Measurements from ENCODE around the gene SPAG9.

SPAG9 gene

DNA sequence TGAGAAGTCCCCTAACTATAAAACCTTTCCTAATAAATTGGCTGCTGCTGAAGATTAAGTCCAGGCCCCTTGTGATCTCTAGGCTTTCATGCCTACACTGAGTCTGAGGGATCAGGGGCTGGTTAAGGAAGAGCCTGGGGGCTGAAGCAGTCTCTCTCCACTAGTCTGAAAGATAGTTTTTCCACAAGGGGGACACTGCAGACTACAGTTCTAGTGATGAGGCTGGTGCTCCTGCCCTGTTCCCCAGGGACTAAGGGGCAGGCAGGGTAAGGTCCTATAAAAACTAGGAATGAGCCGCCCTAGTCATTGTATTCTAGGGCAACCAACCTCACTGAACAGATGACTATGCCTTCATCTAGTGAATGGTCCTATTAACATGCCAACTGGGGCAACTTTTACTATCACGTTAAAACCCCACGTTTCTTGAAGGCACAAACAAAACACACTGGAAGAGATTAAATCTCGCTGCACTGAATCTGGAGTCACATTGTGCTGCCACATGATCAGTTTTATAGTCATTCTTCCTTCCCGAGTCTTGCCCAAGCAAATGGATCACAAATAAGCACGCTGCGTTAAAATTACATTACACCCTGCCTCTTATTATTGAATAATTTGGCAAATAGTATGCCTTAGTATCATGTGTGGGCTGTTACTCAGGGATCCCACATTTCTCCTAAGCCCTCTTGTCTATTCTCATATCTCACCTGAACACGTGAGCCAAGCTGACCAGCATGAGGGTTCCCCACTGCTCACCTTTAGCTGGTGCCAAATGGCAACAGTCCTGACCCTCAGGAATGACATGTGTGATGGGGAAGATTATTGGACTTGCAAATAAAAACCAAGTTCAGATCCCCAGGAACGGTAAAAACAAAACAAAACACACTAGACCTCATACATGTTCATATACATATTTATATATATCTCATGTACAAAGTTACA is 159.1 kb downstream of the SPAG9 start:
- no CpG with 5 or more reads among the region's 9 CpGs for WGBS (ENCODE audit: extremely low coverage, insufficient coverage, low lambda C conversion rate)
- Histone ChIP-seq H3K27me3 (ENCODE audit: insufficient read depth, low read length, poor library complexity) (no peaks in the 10 kb centered on the region), H2BK15ac (replicated peaks; ENCODE audit: low read depth) (no peak overlapping the region), H3K27ac (ENCODE audit: low read depth, low read length) (no peak overlapping the region), H3K4me2 (ENCODE audit: low read length) (no peak overlapping the region), H3K79me2 (ENCODE audit: control insufficient read depth, insufficient read depth, low read length) (no peaks in the 10 kb centered on the region), H3K4me3 (ENCODE audit: low read length) (no peak overlapping the region), H3K36me3 (ENCODE audit: control insufficient read depth, insufficient read depth, low read length) (no peaks in the 10 kb centered on the region), H3K4me1 (ENCODE audit: control insufficient read depth, low read depth, low read length) (no peaks in the 10 kb centered on the region), H2BK5ac (ENCODE audit: low read length) (no peak overlapping the region), H3K9ac (ENCODE audit: low read length) (no peak overlapping the region), H3K23ac (ENCODE audit: low read length) (no peak overlapping the region), H3K79me1 (ENCODE audit: low read length) (no peaks in the 10 kb centered on the region), H4K8ac (ENCODE audit: low read depth, low read length) (no peak overlapping the region), H2BK120ac (ENCODE audit: low read depth, low read length) (no peak overlapping the region), H3K18ac (ENCODE audit: low read length) (no peak overlapping the region), H2AK5ac (ENCODE audit: low read length) (no peak overlapping the region), H3K4ac (ENCODE audit: low read depth, low read length) (no peak overlapping the region), H3K56ac (ENCODE audit: low read length) (no peak overlapping the region), H4K5ac (ENCODE audit: low read length) (no peak overlapping the region)
- DNase-seq: no peak

DNA sequence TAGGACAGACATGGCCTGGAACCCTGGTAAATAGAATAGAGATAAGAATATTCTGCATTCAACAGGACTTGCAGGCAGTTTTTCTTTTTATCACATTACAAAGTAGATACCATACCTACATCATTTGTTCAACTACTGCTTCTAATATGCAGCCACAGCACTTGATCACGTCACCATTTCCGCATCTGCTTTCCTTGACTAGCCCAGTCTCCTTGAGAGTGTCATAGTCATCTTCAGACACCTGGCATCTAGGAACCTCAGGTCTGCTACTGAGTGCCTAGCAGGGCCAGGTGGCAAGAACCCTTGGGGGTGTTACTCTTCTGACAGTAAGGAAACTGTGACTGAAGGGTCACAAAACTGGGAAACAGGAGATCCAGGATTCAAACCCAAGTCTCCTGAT is 161.3 kb downstream of the SPAG9 start:
- Histone ChIP-seq H4K5ac (ENCODE audit: low read length) (no peak overlapping the region), H3K18ac (ENCODE audit: low read length) (no peak overlapping the region), H3K27me3 (ENCODE audit: insufficient read depth, low read length, poor library complexity) (no peaks in the 10 kb centered on the region), H2BK120ac (ENCODE audit: low read depth, low read length) (no peak overlapping the region), H3K79me1 (ENCODE audit: low read length) (no peaks in the 10 kb centered on the region), H3K4me3 (ENCODE audit: low read length) (no peak overlapping the region), H3K36me3 (ENCODE audit: control insufficient read depth, insufficient read depth, low read length) (no peaks in the 10 kb centered on the region), H2AK5ac (ENCODE audit: low read length) (no peak overlapping the region), H3K79me2 (ENCODE audit: control insufficient read depth, insufficient read depth, low read length) (no peaks in the 10 kb centered on the region), H3K56ac (ENCODE audit: low read length) (no peak overlapping the region), H3K4me2 (ENCODE audit: low read length) (no peak overlapping the region), H2BK15ac (replicated peaks; ENCODE audit: low read depth) (no peak overlapping the region), H2BK5ac (ENCODE audit: low read length) (no peak overlapping the region), H3K9ac (ENCODE audit: low read length) (no peak overlapping the region), H3K4me1 (ENCODE audit: control insufficient read depth, low read depth, low read length) (no peaks in the 10 kb centered on the region), H3K4ac (ENCODE audit: low read depth, low read length) (no peak overlapping the region), H4K8ac (ENCODE audit: low read depth, low read length) (no peak overlapping the region), H3K23ac (ENCODE audit: low read length) (no peak overlapping the region), H3K27ac (ENCODE audit: low read depth, low read length) (no peak overlapping the region)
- DNase-seq: no peak
- WGBS (ENCODE audit: extremely low coverage, insufficient coverage, low lambda C conversion rate): no CpG with 5 or more reads among the region's 2 CpGs

DNA sequence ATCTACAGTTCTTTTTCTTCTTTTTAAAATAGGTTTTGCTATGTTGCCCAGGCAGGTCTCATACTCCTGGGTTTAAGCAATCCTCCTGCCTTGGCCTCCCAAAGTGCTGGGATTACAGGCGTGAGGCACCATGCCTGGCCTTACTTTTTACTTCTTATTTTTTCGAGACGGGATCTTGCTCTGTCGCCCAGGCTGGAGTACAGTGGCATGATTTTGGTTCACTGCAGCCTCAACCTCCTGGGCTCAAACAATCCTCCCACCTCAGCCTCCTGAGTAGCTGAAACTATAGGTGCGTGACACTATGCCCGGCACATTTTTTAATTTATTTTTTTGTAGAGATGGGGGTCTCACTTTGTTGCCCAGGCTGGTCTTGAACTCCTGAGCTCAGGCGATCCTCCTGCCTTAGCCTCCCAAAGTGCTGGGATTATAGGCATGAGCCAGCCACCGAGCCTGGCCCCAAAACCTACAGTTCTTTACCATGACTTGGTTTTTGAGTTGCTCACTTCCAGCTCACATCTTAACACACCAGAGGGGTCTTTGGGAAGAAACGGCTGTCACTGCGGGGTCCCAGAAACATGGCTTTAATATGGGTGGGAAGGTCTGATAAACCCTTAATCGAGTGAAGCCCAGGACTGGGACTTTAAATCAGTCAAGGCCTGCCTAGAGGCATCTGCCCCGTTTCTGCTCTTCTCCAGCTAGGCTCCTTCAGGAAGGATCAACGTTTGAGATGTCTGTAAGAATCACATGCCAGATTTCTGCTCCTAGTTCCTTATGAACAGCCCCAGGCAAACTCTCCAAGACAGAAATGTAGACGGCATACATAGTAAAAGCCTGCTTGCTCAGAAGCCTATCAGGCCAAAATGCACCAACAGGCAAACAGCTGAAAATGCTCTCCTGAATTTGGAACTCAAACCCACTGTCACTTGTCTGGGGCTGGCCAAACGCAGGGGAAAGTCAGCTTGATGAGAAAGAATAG is 162.8 kb downstream of the SPAG9 start:
- no peak for DNase-seq
- no peak overlapping the region for H3K23ac ChIP-seq (ENCODE audit: low read length)

DNA sequence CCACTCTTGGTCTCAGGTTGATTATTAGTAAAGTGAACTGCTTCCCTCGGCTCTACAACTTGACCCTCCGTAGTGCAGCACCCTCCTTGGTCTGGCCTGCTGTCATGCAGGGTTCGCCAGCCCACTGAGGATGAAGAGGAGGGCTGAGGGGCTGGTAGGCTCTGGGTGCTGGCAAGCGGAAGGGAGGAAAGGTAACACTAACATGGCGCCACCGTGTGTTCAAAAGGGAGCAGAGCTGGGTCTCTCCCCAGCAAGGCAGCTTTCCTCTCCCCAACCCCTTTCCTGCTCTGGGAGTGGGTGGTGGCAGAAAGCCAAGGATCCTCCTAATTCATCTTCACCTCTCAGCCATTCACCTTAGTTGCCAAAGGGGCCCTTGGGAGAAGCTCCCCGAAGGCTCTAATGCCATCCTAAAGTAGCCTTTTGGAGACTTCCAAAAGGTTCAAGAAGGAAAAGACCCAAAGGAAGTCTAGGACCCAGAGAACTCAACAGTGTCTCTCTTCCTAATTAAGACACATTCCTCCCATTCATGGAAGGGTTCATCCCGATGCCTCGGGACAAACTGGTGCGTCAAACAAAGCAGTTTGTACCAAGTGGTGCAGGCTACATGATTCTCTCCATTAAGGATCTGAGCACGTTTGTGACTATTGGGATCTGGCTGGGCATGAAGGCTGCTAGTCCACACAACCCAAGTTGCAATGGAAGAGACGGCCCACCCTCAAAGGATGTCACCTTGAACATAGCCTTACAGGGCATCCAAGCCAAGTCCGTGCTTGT is 163.7 kb downstream of the SPAG9 start:
- Histone ChIP-seq H2BK5ac (ENCODE audit: low read length) (no peak overlapping the region), H3K4me2 (ENCODE audit: low read length) (no peak overlapping the region), H3K4ac (ENCODE audit: low read depth, low read length) (no peak overlapping the region), H3K4me1 (ENCODE audit: control insufficient read depth, low read depth, low read length) (peaks cover 5% of the 10 kb centered on the region), H3K36me3 (ENCODE audit: control insufficient read depth, insufficient read depth, low read length) (no peaks in the 10 kb centered on the region), H3K27ac (ENCODE audit: low read depth, low read length) (no peak overlapping the region), H2AK5ac (ENCODE audit: low read length) (no peak overlapping the region), H3K18ac (ENCODE audit: low read length) (no peak overlapping the region), H3K23ac (ENCODE audit: low read length) (no peak overlapping the region), H3K9ac (ENCODE audit: low read length) (no peak overlapping the region), H4K8ac (ENCODE audit: low read depth, low read length) (no peak overlapping the region), H3K27me3 (ENCODE audit: insufficient read depth, low read length, poor library complexity) (no peaks in the 10 kb centered on the region), H2BK15ac (replicated peaks; ENCODE audit: low read depth) (no peak overlapping the region), H3K79me2 (ENCODE audit: control insufficient read depth, insufficient read depth, low read length) (no peaks in the 10 kb centered on the region), H2BK120ac (ENCODE audit: low read depth, low read length) (no peak overlapping the region), H3K4me3 (ENCODE audit: low read length) (no peak overlapping the region), H3K79me1 (ENCODE audit: low read length) (no peaks in the 10 kb centered on the region), H4K5ac (ENCODE audit: low read length) (no peak overlapping the region), H3K56ac (ENCODE audit: low read length) (no peak overlapping the region)
- DNase-seq: peak; percentile 74
- WGBS (ENCODE audit: extremely low coverage, insufficient coverage, low lambda C conversion rate): no CpG with 5 or more reads among the region's 13 CpGs

More for the DNA sequence above, 162.8 kb downstream of the SPAG9 start:
- H3K27ac ChIP-seq (ENCODE audit: low read depth, low read length): no peak overlapping the region
- no peaks in the 10 kb centered on the region for H3K27me3 ChIP-seq (ENCODE audit: insufficient read depth, low read length, poor library complexity)
- no peak overlapping the region for H3K9ac ChIP-seq (ENCODE audit: low read length)
- peaks cover 5% of the 10 kb centered on the region for H3K4me1 ChIP-seq (ENCODE audit: control insufficient read depth, low read depth, low read length)
- H3K56ac ChIP-seq (ENCODE audit: low read length): no peak overlapping the region
- H3K36me3 ChIP-seq (ENCODE audit: control insufficient read depth, insufficient read depth, low read length): no peaks in the 10 kb centered on the region
- no peak overlapping the region for H4K5ac ChIP-seq (ENCODE audit: low read length)
- H3K4ac ChIP-seq (ENCODE audit: low read depth, low read length): no peak overlapping the region
- H3K79me2 ChIP-seq (ENCODE audit: control insufficient read depth, insufficient read depth, low read length): no peaks in the 10 kb centered on the region
- H4K8ac ChIP-seq (ENCODE audit: low read depth, low read length): no peak overlapping the region
- H3K4me2 ChIP-seq (ENCODE audit: low read length): no peak overlapping the region
- no peaks in the 10 kb centered on the region for H3K79me1 ChIP-seq (ENCODE audit: low read length)
- H2BK5ac ChIP-seq (ENCODE audit: low read length): no peak overlapping the region
- no peak overlapping the region for H3K18ac ChIP-seq (ENCODE audit: low read length)
- H2BK120ac ChIP-seq (ENCODE audit: low read depth, low read length): no peak overlapping the region
- H2BK15ac ChIP-seq (replicated peaks; ENCODE audit: low read depth): no peak overlapping the region
- no peak overlapping the region for H2AK5ac ChIP-seq (ENCODE audit: low read length)
- H3K4me3 ChIP-seq (ENCODE audit: low read length): no peak overlapping the region
- WGBS (ENCODE audit: extremely low coverage, insufficient coverage, low lambda C conversion rate): no CpG with 5 or more reads among the region's 15 CpGs

DNA sequence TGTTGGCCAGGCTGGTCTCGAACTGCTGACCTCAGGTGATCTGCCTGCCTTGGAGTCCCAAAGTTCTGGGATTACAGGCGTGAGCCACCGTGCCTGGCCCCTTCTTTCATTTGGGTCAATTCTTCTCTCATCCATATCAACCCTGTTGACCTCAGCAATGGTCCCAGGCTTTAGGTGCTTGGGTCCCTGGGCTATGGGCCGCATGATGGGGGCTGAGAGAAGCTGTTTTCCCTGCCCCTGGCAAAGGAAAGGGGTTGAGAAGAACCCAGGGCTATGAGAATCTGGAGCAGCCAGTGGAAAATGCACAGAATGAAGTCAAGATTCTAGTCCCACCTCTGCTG is 164.3 kb downstream of the SPAG9 start:
- Histone ChIP-seq H4K5ac (ENCODE audit: low read length) (no peak overlapping the region), H2BK15ac (replicated peaks; ENCODE audit: low read depth) (no peak overlapping the region), H3K36me3 (ENCODE audit: control insufficient read depth, insufficient read depth, low read length) (no peaks in the 10 kb centered on the region), H2AK5ac (ENCODE audit: low read length) (no peak overlapping the region), H3K9ac (ENCODE audit: low read length) (no peak overlapping the region), H3K27me3 (ENCODE audit: insufficient read depth, low read length, poor library complexity) (no peaks in the 10 kb centered on the region), H3K18ac (ENCODE audit: low read length) (no peak overlapping the region), H3K27ac (ENCODE audit: low read depth, low read length) (no peak overlapping the region), H3K4ac (ENCODE audit: low read depth, low read length) (no peak overlapping the region), H3K4me1 (ENCODE audit: control insufficient read depth, low read depth, low read length) (peaks cover 5% of the 10 kb centered on the region), H3K4me3 (ENCODE audit: low read length) (no peak overlapping the region), H2BK120ac (ENCODE audit: low read depth, low read length) (no peak overlapping the region), H3K79me2 (ENCODE audit: control insufficient read depth, insufficient read depth, low read length) (no peaks in the 10 kb centered on the region), H3K23ac (ENCODE audit: low read length) (no peak overlapping the region), H2BK5ac (ENCODE audit: low read length) (no peak overlapping the region), H3K56ac (ENCODE audit: low read length) (no peak overlapping the region), H3K4me2 (ENCODE audit: low read length) (no peak overlapping the region), H3K79me1 (ENCODE audit: low read length) (no peaks in the 10 kb centered on the region), H4K8ac (ENCODE audit: low read depth, low read length) (no peak overlapping the region)
- no peak for DNase-seq
- WGBS (ENCODE audit: extremely low coverage, insufficient coverage, low lambda C conversion rate): no CpG with 5 or more reads among the region's 4 CpGs
